Embryonic facial prominence (tissue), 1 donor: ENCODE measurements around the gene LRIT2.

ENCODE experiments used
- DNase-seq: peaks from one replicate; pipeline ENCODE4 v3.0.0-alpha.2; 2016; ENCODE audit errors: extremely low spot score

LRIT2 gene

DNA sequence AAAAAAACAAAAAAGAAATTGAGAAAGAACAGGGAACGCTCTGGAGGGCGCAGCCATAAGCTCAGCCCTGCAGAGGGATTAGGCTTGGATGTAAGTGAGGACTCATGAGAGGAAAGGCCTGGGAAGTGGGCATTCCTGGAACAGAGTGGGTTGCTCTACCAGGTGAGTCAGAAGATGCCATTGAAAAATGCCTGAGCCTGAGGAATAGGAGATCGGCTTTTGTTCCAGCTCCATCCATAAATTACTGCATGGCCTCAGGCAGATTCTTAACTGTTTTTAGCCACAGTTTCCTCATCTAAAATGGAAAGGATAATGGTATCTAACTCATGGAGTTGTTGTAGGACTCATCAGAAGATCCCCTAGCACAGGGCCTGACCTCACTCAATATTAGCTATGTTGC is 18.4 kb upstream of the LRIT2 start:
- no peak for DNase-seq

GRCh38 chr10:84241185-84241790 is 15.9 kb upstream of the LRIT2 start, which contains the start of gene LRIT1:
TSS of gene LRIT1 (minus strand) at chr10:84241546. CDS start at chr10:84241439, 107 bp downstream.
- no peak for DNase-seq

- no peak for DNase-seq
Observed at GRCh38 chr10:84238909-84239308, 13.6 kb upstream of the LRIT2 start.

GRCh38 chr10:84237199-84238051 is 12.1 kb upstream of the LRIT2 start:
- DNase-seq, result no peak

DNA sequence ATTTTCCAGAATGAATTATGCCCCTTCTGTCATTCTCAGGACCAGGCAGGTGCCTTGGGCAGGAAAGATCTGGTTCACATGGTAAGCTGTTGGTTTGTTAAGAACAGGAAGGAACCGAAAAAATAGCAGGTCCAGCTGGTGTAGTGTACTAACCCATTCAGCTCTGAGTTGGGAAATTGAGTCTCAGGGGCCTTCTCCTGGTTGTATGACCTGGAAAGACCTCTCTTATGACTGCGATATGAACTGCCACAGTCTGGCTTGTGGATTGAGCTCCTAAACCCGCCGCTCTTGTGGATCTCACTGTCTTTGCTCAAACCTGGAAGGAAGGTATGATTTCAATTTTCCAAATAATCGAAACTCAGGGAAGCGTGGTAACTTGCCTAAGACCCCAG is 11.5 kb upstream of the LRIT2 start:
- DNase-seq, result no peak

DNA sequence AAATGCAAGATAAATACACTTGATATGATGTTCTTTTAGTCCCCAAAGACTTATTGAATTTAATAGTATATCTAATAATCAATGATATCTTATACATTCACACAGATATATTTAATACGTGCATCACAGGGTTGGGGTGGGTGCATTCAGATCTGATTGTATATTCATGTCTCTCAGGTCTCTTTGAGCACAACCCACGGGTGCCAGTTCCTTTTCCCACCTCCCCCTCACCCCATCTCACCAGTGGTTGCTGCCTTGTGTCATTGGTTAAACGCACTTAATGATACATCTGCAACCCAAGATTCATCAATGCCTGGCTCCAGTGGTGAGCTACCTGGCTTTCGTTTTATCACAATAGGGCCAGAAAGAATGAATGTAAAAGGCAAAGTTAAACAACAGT is 9.8 kb upstream of the LRIT2 start:
- no peak for DNase-seq

DNA sequence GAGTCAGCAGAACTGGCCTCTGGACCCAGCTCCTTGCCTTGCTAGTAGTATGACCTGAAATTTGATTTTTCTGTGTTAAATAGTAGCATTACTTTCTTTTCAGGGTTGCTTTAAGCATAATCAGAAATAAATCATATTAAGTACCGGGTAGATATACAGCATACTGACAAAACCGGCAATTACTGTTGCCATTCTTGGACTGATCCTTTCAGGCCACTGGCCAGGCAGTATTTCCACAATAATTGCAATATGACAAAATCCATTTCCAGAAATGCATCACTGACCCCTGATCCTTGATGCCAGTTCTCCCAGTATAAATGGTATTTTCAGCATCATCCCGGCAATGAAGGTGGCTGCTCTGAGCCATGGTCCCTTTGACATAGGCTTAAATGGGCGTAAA is 9.1 kb upstream of the LRIT2 start:
- DNase-seq, result no peak

DNA sequence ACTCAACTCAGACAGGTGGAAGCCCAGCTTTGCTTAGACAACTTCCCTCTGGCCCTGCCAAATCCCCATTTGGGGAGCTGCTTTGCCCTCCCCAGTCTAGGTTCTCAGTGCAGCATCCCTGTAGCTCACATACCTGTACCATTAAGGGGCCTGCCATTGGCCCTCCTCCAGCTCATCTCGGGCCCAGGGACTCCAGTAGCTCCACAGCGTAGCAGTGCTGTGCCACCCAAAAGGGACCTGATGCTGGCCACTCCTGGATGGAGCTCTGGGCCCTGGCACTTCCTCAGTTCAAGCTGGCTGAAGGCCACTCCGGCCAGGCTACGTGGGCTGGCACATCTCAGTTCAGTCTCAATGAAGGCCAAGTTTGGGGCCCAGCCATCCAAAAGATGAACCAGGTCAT is 8.6 kb upstream of the LRIT2 start:
- DNase-seq, result no peak

DNA sequence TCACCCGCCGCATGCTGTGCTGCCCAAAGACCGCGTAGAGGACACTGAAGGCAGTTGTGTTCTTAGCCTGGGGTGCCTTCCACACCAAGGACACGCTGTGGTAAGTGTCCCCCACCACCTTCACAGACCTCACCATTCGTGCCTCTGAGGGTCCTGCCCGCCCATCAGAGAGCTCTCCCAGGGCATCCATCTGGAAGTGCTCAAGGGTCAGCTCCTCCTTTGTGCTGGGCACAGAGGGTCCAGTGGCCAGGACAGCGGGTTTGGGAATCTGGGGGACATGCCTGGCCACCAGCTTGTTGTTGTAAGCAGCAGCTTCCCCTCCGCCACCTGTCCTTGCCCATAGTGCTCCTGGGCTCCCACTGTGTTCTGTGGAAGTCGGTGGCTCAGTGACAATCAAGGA is 7.0 kb upstream of the LRIT2 start:
- DNase-seq, result no peak

DNA sequence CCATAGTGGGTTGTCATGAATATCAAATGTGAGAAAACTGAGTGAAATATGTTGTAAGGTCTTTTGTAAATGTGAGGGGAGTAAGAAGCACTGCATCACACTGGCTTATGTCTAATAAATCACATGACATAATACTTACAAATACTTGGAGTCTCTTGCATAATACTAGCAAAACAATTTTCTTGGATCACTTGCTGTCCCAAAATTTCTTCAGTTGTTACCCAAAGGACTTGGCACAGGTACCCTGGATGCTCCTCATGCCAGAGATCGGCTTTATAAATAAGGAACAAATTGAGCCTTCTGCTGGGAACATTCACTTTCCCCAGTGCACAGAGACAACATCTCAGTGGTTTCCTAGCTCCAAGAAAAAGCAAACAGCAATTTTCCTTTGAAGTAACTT is 5.0 kb upstream of the LRIT2 start:
- DNase-seq, result no peak

DNA sequence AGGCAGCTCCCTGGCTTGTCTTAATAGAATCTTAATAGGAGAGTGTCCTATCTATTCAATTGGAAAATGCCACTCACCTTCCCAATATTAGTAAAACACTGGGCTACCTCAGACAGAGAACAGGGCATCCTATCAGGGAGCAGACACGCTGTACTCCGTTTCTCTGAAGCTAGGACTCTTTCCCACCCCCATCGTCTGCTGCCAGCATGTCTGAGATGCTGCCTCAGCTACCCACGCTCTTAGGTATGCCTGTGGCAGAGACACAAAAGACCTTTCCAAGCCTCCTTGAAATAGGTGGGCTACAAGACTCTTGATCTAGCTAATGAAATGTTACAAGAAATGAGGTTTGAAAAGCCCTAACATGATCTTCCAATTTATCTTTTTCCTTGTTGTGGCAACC is 2.5 kb upstream of the LRIT2 start:
- DNase-seq, result no peak

- no peak for DNase-seq
Observed at GRCh38 chr10:84226616-84227015, 1.3 kb upstream of the LRIT2 start.

DNA sequence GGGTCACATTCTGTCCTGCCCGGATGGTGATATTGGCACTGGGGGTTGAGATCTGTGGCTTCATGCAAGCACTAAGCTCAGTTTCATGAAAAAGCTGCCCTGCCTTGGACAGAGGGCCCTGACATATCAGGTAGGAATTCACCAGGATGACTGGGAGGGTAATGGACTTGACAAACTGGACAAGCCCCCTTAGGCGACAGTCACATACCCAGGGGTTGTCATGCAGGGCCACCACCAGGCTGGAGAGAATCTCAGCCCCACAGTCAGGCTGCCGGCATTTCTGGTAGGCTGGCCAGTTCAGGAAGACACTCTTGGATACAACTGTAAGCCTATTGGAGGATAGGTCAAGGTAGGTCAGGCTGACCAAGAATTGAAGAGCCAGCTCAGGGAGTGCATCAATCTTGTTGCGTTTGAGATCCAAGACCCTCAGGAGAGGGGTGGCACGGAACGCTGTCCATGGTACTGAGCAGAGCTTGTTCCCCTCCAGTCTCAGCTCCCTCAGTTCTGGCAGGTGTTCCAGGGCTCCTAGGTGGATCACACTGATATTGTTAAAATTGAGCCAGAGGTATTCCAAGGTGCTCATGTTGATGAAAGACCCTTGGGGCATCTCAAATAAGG is 824 bp downstream of the LRIT2 start:
- no peak for DNase-seq

- no peak for DNase-seq
Observed at GRCh38 chr10:84221916-84222315, 3.4 kb downstream of the LRIT2 start.

GRCh38 chr10:84217746-84218145 is 7.6 kb downstream of the LRIT2 start:
- DNase-seq, result no peak

- DNase-seq, result no peak
Observed at GRCh38 chr10:84216834-84217233, 8.5 kb downstream of the LRIT2 start.

DNA sequence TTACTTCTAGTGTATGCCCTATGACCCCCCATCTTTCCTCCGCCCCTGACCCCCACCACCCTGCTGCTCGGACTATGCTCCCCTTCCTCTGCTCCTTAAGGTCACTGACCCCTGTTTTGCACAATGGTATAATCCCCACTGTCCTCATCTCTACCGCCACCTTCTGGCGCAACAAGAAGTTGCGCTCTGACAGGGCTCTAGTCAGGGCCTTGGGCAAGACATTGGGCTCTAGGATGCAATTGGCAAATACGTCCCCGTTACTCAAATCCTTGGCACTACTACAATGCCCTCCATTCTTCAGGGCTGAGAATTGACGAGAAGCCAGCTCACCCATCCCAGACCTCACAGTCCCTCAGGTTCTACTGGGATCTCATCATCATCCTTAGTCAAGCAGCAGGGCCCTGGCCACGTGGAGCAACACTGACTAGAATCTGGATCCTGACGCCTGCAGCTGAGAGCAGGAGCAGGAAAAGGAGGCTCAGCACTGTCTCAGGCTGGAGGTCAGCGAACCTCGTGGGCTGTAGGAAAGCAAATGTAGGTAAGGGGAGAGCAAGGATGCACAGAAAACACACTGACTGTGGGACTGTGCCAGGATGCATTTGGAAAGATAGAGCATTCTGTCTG is 10.6 kb downstream of the LRIT2 start:
- DNase-seq, result no peak

GRCh38 chr10:84214046-84214572 is 11.2 kb downstream of the LRIT2 start:
- DNase-seq, result no peak

DNA sequence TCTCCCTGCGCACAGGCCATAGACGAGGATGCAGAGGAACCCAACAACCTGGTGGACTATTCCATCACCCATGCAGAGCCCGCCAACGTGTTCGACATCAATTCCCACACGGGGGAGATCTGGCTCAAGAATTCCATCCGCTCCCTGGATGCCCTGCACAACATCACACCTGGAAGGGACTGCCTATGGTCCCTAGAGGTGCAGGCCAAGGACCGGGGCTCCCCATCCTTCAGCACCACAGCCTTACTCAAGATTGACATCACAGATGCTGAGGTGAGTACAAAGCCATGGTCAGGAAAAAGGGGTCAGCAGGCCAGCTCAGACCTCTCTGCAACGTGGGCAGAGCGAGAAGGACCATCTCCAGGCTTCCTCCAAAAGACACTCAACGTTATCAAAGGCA is 12.3 kb downstream of the LRIT2 start:
- no peak for DNase-seq

DNA sequence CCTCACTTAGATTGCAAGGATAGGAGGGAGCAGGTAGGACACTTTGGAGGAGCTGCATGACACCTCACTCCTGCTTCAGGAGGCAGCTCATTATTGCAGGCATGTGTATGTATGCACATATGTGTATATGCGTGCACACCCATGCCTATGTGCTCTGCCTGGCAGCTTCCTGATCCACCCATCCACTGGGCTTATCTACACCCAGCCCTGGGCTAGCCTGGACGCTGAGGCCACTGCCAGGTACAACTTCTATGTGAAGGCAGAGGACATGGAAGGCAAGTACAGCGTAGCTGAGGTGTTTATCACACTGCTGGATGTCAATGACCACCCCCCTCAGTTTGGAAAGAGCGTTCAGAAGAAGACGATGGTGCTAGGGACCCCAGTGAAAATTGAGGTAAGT is 13.3 kb downstream of the LRIT2 start:
- DNase-seq, result no peak

GRCh38 chr10:84211566-84211965 is 13.8 kb downstream of the LRIT2 start:
- no peak for DNase-seq

GRCh38 chr10:84208023-84208422 is 17.3 kb downstream of the LRIT2 start:
- DNase-seq, result no peak
